GM18951 (cell line): ENCODE results near the gene EIF5B.
"Not testable (repeated sequence)": the region's sequence is repeated elsewhere in the genome, so short reads cannot be mapped to it uniquely, and the experiment has no call there.

Source experiments
- POLR2A ChIP-seq: IDR thresholded peaks from 4 replicates; pipeline ENCODE4 v1.6.1; 2011; ENCODE audit warnings: mild to moderate bottlenecking; ENCODE audit not compliant: insufficient read length, insufficient read depth; ENCODE audit errors: extremely low read depth
- in situ Hi-C: fragments of 300-500 bp; cut with MboI; formaldehyde crosslinking; loops from one replicate; pipeline ENCODE4 v1.12.0; 2022; ENCODE audit warnings: low sequenced_read_pairs, mixed read lengths, inconsistent platforms; ENCODE audit not compliant: unreplicated experiment

EIF5B gene

DNA sequence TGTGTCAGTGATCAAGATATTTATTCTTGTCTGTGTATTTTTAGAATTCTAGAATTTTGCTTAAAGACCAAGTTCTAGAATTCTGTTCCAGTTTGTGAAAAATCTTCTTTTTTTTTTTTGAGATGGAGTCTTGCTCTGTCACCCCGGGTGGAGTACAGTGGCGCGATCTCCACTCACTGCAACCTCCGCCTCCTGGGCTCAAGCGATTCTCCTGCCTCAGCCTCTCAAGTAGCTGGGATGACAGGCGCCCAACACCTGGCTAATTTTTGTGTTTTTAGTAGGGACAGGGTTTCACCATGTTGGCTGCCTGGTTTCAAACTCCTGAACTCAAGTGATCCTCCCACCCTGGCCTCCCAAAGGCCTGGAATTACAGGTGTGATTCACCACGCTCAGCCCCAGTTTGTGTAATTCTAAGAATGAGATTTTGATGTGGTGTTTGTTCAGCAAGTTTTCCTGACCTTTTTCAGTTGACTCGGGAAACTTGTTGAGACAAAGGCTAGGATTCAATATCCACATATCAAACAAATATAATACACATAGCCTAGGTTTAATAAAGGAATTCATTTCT, 3.6 kb downstream of the EIF5B start:
- in situ Hi-C loops = no loop called here
- no peak for TF ChIP-seq POLR2A

DNA sequence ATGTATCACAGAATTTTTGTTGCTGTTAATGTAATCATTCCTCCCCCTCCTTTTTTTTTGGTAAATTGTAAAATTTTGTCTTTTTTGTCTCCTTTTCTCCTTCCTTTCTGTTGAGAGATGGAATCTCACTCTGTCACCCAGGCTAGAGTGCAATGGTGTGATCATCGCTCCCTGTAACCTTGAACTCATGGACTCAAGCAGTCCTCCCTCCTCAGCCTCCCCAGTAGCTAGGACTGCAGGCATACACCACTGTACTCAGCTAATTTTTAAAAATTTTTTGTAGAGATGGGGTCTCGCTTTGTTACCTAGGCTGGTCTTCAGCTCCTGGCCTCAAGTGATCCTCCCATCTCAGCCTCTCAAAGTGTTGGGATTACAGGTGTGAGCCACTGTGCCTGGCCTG, 5.3 kb downstream of the EIF5B start:
- no peak for TF ChIP-seq POLR2A
- in situ Hi-C loops = no loop called here

DNA sequence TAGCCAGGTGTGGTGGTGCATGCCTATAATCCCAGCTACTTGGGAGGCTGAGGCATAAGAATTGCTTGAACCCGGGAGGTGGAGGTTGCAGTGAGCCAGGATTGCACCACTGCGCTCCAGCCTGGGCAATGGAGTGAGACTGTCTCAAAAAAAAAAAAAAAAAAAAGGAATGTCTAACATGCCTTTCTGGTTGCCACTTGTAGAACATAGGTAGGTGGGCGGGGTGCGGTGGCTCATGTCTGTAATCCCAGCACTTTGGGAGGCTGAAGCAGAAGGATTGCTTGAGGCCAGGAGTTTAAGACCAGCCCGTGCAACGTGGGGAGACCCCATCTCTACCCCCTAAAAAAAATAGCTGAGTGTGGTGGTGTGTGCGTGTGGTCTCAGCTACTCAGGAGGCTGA, 8.3 kb downstream of the EIF5B start:
- in situ Hi-C loops = not testable (repeated sequence)

DNA sequence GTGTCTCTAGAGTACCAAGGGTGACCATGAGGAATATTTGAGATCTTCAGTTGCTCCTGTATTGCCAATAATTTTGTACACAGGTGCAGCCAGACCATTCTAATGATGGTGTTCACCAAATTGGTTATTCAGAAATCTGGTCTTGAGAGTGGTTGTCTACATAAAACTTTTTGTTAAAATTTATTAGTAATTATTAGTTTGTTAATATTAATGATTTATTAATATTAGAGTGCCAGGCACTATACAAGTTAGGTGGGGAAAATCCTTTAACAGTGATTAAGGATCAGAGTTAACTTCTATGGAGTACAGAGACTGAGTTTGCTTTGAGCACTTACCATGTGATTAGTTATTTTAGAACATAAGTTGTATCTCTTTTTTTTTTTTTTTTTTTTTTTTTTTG, 9.0 kb downstream of the EIF5B start:
- in situ Hi-C loops = no loop called here

DNA sequence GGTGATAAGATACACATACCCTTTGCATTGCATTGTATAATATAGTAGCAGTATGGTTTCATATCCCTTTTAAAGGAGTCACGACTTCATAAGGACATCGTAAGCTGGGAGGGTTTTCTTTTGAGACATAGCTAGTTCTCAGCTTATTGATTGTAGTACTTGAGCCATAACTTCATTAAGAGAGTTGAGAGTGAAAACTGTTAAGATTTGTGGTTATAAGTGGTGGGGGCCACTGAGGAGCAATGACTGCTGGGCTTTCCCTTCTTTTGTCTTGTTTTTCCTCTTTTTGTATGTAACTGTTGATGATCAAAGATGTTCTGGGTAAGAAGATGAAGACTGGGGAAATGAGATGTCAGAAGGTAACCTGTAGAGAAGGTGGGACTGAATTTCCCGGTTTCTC, 11.0 kb downstream of the EIF5B start:
- in situ Hi-C loops = no loop called here
- no peak for TF ChIP-seq POLR2A

More for the DNA sequence above, 9.0 kb downstream of the EIF5B start:
- no peak for TF ChIP-seq POLR2A

DNA sequence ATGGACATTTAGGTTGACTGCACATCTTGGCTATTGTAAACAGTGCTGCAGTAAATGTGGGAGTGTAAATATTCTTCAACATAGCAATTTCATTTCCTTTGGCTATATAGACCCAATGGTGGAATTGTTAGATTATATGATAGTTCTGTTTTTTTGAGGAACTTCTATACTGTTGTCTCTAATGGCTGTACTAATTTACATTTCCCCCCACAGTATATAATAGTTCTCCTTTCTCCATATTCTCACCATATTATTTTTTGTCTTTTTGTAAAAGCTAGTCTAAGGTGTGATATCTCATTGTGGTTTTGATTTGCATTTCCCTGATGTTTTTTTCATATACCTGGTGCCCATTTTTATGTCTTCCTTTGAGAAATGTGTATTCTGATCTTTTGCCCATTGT, 13.0 kb downstream of the EIF5B start:
- in situ Hi-C loops = no loop called here
- TF ChIP-seq POLR2A = no peak

DNA sequence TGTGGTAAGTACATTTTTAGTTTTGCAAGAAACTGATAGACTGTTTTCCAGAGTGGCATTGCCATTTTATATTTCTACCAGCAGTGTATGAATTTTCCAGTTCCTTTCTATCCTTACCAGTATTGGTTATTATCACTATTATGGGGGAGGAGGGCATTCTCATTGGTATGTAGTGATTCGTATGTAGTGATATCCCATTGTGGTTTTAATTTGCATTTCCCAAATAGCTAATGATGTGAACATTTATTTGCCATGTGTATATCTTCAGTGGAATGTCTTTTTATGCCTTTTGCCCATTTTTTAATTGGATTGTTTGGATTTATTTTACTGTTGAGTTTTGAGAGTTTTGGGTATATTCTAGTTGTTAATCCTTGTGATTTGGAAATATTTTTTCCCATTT, 16.9 kb downstream of the EIF5B start:
- in situ Hi-C loops = no loop called here
- TF ChIP-seq POLR2A = no peak

DNA sequence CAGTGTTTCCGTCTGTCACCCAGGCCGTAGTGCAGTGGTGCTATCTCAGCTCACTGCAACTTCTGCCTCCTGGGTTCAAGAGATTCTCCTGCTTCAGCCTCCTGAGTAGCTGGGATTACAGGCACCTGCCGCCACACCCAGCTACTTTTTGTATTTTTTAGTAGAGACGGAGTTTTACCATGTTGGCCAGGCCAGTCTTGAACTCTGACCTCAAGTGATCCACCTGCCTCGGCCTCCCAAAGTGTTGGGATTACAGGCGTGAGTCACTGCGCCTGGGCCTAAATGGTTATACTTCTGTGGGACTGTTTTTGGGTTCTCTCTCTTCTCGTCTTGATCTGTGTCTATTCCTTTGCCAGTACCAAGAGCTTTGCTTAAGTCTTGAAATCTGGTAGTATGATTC, 17.6 kb downstream of the EIF5B start:
- in situ Hi-C loops = not testable (repeated sequence)

DNA sequence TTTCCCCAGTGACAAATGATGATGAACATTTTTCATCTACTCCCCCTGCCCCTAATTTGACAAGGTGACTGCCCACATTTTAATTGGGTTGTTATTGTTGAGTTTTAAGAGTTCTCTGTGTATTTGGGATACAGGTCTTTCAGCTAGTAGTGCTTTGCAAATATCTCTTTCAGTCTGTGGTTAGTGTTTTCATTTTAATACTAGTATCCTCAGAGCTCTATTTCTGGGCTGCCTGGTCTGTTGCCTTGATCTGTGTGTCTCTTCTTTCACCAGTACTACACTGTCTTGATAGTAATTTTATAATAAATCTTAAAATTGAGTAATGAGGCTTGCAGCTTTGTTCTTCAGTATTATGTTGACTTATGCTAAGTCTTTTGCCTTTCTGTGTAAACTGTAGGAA, 19.7 kb downstream of the EIF5B start:
- in situ Hi-C loops = no loop called here
- no peak for TF ChIP-seq POLR2A

DNA sequence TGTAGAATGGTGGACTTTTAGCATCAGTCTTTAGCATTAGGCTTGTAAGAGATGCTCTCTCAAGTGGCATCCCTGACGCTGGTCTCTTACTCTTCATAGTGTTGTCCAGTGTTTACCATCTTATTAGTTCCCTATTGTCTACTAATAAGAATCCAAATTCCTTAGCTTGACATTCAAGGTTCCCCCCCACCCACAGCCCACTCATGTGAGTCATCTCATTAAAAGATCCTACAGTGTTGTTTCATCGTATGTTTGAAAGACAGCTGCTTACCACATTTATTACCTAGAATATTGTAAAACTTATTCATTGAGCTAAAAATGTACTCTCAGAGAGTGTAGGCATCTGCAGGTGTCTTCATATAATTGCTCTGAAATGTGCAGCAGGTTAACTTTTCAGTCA, 28.5 kb downstream of the EIF5B start:
- in situ Hi-C loops = no loop called here
- no peak for TF ChIP-seq POLR2A

DNA sequence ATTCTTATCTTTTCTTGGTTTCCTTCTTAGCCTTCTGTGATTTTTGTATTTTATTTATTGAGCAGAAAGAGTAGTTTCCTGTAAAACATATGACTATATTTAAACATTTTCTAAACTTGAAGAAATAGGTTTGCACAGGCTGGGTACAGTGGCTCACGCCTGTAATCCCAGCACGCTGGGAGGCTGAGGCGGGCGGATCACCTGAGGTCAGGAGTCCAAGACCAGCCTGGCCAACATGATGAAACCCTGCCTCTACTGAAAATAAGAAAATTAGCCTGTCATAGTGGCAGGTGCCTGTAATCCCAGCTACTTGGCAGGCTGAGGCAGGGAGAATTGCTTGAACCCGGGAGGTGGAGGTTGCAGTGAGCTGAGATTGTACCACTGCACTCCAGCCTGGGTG, 31.7 kb downstream of the EIF5B start:
- in situ Hi-C loops = not testable (repeated sequence)

DNA sequence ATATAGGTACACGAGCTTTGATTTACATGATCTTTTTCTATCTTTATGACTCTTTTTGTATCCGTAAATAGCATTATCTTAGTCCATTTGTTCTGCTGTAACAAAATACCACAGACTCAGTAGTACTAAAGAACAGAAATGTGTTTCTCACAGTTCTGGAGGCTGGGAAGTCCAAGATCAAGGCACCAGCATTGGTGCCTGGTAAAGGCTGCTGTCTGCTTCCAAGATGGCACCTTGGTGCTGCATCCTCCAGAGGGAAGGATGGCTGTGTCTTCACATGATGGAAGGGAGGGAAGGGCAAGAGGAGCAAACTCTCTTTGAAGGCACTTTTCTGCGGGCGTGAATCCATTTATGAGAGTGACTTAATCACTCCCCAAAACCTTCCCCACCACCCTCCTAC, 36.0 kb downstream of the EIF5B start:
- in situ Hi-C loops = no loop called here
- TF ChIP-seq POLR2A = no peak

DNA sequence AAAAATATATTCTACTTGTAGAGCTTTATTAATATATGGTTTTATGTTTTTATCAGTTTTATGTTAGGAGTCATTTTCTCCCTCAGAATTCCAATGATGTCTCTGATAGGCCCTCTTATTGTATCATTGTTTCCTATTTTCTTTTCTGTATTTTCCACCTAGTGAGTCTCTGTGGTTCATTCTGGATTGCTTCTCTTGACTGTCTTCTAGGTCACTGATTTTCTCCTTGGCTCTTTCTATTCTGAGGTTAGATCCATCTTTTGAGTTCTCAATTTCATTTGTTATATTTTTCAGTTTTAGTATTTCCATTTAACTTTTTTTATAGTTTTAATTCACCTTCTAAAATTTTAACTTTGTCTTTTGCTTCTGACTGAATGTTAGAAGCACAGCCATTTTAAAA, 37.6 kb downstream of the EIF5B start:
- in situ Hi-C loops = no loop called here
- TF ChIP-seq POLR2A = no peak

DNA sequence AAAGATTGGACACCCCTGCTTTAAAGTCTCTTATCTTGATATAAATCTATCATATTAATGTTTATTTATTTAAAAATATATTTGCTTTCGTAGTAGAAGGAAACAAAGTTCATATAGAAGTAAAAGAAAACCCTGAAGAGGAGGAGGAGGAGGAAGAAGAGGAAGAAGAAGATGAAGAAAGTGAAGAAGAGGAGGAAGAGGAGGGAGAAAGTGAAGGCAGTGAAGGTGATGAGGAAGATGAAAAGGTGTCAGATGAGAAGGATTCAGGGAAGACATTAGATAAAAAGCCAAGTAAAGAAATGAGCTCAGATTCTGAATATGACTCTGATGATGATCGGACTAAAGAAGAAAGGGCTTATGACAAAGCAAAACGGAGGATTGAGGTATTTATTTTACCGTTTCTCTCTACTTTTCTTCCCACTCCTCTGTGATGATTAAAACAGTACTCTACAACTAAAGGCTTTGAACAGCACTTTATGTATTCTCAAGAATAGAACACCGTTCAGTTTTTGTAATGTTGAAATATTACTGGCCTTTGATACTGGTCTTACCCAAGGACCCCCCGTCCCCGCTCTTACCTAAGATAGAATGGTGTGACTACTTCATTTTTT, 39.2 kb downstream of the EIF5B start:
- in situ Hi-C loops = no loop called here
- TF ChIP-seq POLR2A = no peak

DNA sequence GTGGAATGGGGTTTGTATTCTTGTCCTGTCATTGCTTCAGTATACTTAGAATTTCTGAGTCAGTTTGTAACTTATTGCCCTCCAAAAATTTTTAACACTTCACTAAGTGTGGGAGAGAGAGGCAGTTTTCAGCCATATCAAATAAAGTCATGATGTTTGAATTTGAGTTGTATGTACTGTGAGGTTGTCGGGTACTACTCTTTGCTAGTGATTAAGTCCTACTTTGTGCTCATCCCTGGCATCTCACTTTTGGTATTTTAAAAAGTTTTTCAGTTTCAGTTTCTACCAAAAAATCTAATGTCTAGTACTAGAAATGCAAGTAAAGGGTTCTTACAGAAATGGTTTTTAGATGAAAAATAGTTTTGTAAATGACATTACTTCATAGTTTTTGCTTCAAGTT, 40.7 kb downstream of the EIF5B start:
- in situ Hi-C loops = no loop called here
- TF ChIP-seq POLR2A = no peak

DNA sequence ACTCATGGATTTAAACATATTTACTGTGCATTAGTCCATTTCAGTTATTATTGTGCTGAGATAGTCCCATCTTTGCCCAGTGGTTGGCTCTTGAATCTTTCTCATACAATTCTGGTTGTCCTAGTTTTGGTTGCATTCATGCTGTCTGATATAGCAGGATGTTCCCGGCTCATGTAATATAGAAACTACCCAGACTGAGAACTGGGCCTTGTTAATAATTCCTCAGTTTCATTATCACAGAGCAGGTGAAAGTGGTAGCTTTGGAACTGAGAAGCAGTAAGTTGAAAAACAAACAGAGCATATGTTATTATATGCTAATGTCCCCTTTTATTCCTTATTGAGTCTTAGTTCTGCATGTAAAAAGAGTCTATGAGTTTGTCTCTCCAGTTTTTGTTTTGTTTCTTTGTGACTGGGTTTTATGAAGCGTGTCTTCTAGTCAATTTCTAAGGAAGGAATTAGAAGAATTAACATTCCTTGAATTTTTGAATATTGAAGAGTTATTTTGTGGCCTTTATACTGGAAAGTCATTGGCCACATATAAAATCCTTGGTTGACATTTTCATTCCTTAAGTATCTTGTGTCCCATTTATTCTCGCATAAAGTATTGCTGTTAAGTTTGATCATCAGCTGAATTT, 43.3 kb downstream of the EIF5B start:
- no peak for TF ChIP-seq POLR2A
- in situ Hi-C loops = no loop called here
